Psoas muscle (tissue), 8 donors: Measurements from ENCODE around the gene UBE3D. TPM values are rescaled to one million over a fixed set of nuclear protein-coding genes. Genes with fewer than 3 reads are reported as not detected.

Experiments used
- ATAC-seq, 4 donors: fragments of 200-7000 bp; cut with Tn5 transposase; one replicate each; pipeline ENCODE4 v1.9.1; 2020; ENCODE audit warnings: moderate library complexity in 3 of 4, mild to moderate bottlenecking in 2 of 4
- DNase-seq, 2 donors: peaks; one replicate each; pipeline ENCODE4 v3.0.0-alpha.2; 2020
- H3K27ac ChIP-seq: fragments of 200-600 bp; one replicate; pipeline ENCODE4 v1.8.0; 2022
- H3K27me3 ChIP-seq, 3 donors: fragments of 200-600 bp in 1 of 3; one replicate each; pipeline versions ENCODE4 v1.6.1 to v1.8.0; 2013 to 2022; ENCODE audit warnings: low read length in 2 of 3, mild to moderate bottlenecking in 2 of 3, moderate library complexity in 1 of 3; ENCODE audit not compliant: insufficient read depth in 3 of 3
- H3K36me3 ChIP-seq, 2 donors: fragments of 200-600 bp in 1 of 2; one replicate each; pipeline versions ENCODE4 v1.6.1 to v1.8.0; 2013 to 2022; ENCODE audit warnings: low read depth in 1 of 2, mild to moderate bottlenecking in 1 of 2, moderate library complexity in 1 of 2; ENCODE audit not compliant: insufficient read depth in 1 of 2
- H3K4me1 ChIP-seq: fragments of 200-600 bp; one replicate; pipeline ENCODE4 v1.8.0; 2022
- H3K4me3 ChIP-seq: fragments of 200-600 bp; one replicate; pipeline ENCODE4 v1.8.0; 2022; ENCODE audit warnings: mild to moderate bottlenecking
- H3K9me3 ChIP-seq: fragments of 200-600 bp; one replicate; pipeline ENCODE4 v1.8.0; 2022
- CTCF ChIP-seq: fragments of 200-600 bp; IDR thresholded peaks from one replicate; pipeline ENCODE4 v1.8.0; 2022; ENCODE audit warnings: antibody characterized with exemption
- WGBS, 3 donors: extraction: QIAGEN DNeasy Blood & Tissue Kit; methylation state at CpG; one replicate each; pipeline versions ENCODE4 v1.1.6 to v1.1.7; 2013; 5-methylcytosine and 5-hydroxymethylcytosine counted together
- intact Hi-C, 2 donors: fragments of 100-400 bp; cut with DNase I; formaldehyde crosslinking; loops; one replicate each; pipeline versions ENCODE4 v1.11.0 to v1.14.2; 2022
- polyA plus RNA-seq, 3 donors: library from polyadenylated mRNA; stranded (reverse); fragments of 200-250 nt; gene quantifications; one replicate each; pipeline ENCODE4 v1.2.3, GENCODE V29; 2013
- total RNA-seq, 4 donors: library from RNA; stranded (reverse); fragmentation: NEBNext Ultra II Directional in 2 of 4; extraction: Animal tissue kit (Norgen Biotek cat#: 25700) in 2 of 4; gene quantifications; one replicate each; pipeline versions ENCODE4 v1.2.1 to v1.2.4, GENCODE V29; 2021 to 2023
- donor health status: healthy with polysubstance abuse.
- donor health status: DM: no; HTN: no; CAD: no; lungs with moderate emphysema.
- donor health status: Bipolar disorder and iron deficiency.
- donor health status: healthy.
- donor health status: DM: yes; HTN: yes; CAD: no.
- donor health status: DM: no; HTN: no; CAD: no.
- donor health status: DM: no; HTN: no; CAD: no.
- donor health status: DM: yes; HTN: yes; CAD: no.

UBE3D gene
- total and polyA plus RNA-seq, 7 donors: 1.9 to 3.8 (median 2.2) TPM

GRCh38 chr6:83071023-83071422, 5.4 kb upstream of the UBE3D start:
- no peak for DNase-seq
- peak overlapping the region; percentile 28 for H3K27ac ChIP-seq
- ATAC-seq: no peak
- H3K27me3 ChIP-seq: no peaks in the 10 kb centered on the region
- H3K4me1 ChIP-seq: peaks cover 42% of the 10 kb centered on the region
- no peaks in the 10 kb centered on the region for H3K36me3 ChIP-seq
- H3K4me3 ChIP-seq: no peak overlapping the region
- TF ChIP-seq CTCF: no peak
- 66 to 81% (median 70%) methylated on average over 4 of the region's 4 CpGs for WGBS, 3 donors
- intact Hi-C loops: no loop called here
- H3K9me3 ChIP-seq: no peaks in the 10 kb centered on the region

GRCh38 chr6:83069633-83070032, 4.0 kb upstream of the UBE3D start:
- Histone ChIP-seq H3K9me3 (no peaks in the 10 kb centered on the region), H3K27me3 (no peaks in the 10 kb centered on the region), H3K36me3 (no peaks in the 10 kb centered on the region), H3K4me3 (no peak overlapping the region), H3K27ac (no peak overlapping the region), H3K4me1 (peaks cover 42% of the 10 kb centered on the region)
- no peak for TF ChIP-seq CTCF
- intact Hi-C loops: loop anchor here in 1 of 2 donors (5.0 to 10.0 kb wide), 4 partner anchors 43 to 795 kb away; partner anchors contain the start of genes PGM3 and RWDD2A
- no peak for ATAC-seq
- DNase-seq: no peak

- H3K27ac ChIP-seq: peak overlapping the region; percentile 88
- no peaks in the 10 kb centered on the region for H3K9me3 ChIP-seq
- H3K36me3 ChIP-seq: no peaks in the 10 kb centered on the region
- no peak for TF ChIP-seq CTCF
- ATAC-seq (no peak), DNase-seq (no peak)
- no peaks in the 10 kb centered on the region for H3K27me3 ChIP-seq
- H3K4me1 ChIP-seq: peaks cover 42% of the 10 kb centered on the region
- intact Hi-C loops: loop anchor here in 1 of 2 donors (5.0 to 10.0 kb wide), 4 partner anchors 44 to 796 kb away; partner anchors contain the start of genes PGM3 and RWDD2A
- 46 to 54% (median 53%) methylated on average over 6 of the region's 6 CpGs for WGBS, 3 donors
- H3K4me3 ChIP-seq: peak overlapping the region; percentile 88
These were observed 3.0 kb upstream of the UBE3D start for GRCh38 chr6:83068616-83069015.

- Histone ChIP-seq H3K27me3 (no peaks in the 10 kb centered on the region), H3K9me3 (no peaks in the 10 kb centered on the region), H3K36me3 (no peaks in the 10 kb centered on the region), H3K27ac (peak within 1 kb of the TSS; percentile 88), H3K4me3 (peak within 1 kb of the TSS; percentile 88), H3K4me1 (peaks cover 42% of the 10 kb centered on the region)
- intact Hi-C loops: loop anchor here in 1 of 2 donors (2.0 to 10.0 kb wide), 5 partner anchors 45 to 797 kb away; partner anchors contain the start of genes PGM3 and RWDD2A
- peak; percentile 96 to 98 for DNase-seq
- peak; percentile 94 to 96 (median 95) for ATAC-seq
- WGBS, 3 donors: 1% methylated on average over 69 to 78 of the region's 78 CpGs
- TF ChIP-seq CTCF: peak; percentile 99
These were observed 2.1 kb upstream of the UBE3D start, which contains the start of gene DOP1A for GRCh38 chr6:83067448-83068439. TSS of gene DOP1A (plus strand) at chr6:83067671. CDS start at chr6:83096978, 29,307 bp downstream.
